HFFc6 (cell line): ENCODE measurements around the gene ANKS1A. TPM values are rescaled to one million over a fixed set of nuclear protein-coding genes. Genes with fewer than 3 reads are reported as not detected.
A peak's percentile ranks its signal among the peaks of the same experiment; 100 is the strongest.

ENCODE experiments used
- DNase-seq: peaks from one replicate; pipeline ENCODE4 v3.0.0-alpha.2; 2018
- H3K27ac Mint-ChIP-seq: 2 replicates; pipeline ENCODE4 v1.8.0; 2020; ENCODE audit warnings: mild to moderate bottlenecking, mixed read lengths
- H3K27me3 Mint-ChIP-seq: 2 replicates; pipeline ENCODE4 v1.8.0; 2021; ENCODE audit warnings: mild to moderate bottlenecking, moderate library complexity, mixed read lengths; ENCODE audit not compliant: insufficient read depth
- H3K36me3 Mint-ChIP-seq: 2 replicates; pipeline ENCODE4 v1.8.0; 2021; ENCODE audit warnings: low read depth, mixed read lengths
- H3K4me1 Mint-ChIP-seq: 2 replicates; pipeline ENCODE4 v1.8.0; 2020; ENCODE audit warnings: low read depth, mixed read lengths
- H3K4me3 Mint-ChIP-seq: 2 replicates; pipeline ENCODE4 v1.8.0; 2020; ENCODE audit warnings: mild to moderate bottlenecking, moderate library complexity, mixed read lengths
- H3K9me3 Mint-ChIP-seq: 2 replicates; pipeline ENCODE4 v1.8.0; 2020; ENCODE audit warnings: mild to moderate bottlenecking, mixed read lengths
- CTCF ChIP-seq: fragments of 200-600 bp; sonication (generic); IDR thresholded peaks from 2 replicates; pipeline ENCODE4 v1.5.0; 2021; ENCODE audit warnings: antibody characterized with exemption, mild to moderate bottlenecking
- total RNA-seq, 6 experiments: library from RNA; stranded (reverse); fragmentation: NEBNext Ultra II Directional; extraction: Animal tissue kit (Norgen Biotek cat#: 25700); gene quantifications; 2 replicates in 1 of 6; 3 replicates in 5 of 6; pipeline ENCODE4 v1.2.3, GENCODE V29; 2021

The ANKS1A gene
- total RNA-seq, 6 experiments from 2014 or later = 11.6 to 13.5 (median 13.1) TPM

- Mint-ChIP-seq H3K4me3 (no peak overlapping the region), H3K4me1 (peaks cover 34% of the 10 kb centered on the region), H3K9me3 (no peaks in the 10 kb centered on the region), H3K27ac (peak overlapping the region; percentile 38), H3K27me3 (no peaks in the 10 kb centered on the region), H3K36me3 (no peaks in the 10 kb centered on the region)
- no peak for TF ChIP-seq CTCF
- DNase-seq = no peak
These were observed 155.2 kb downstream of the ANKS1A start for GRCh38 chr6:35044145-35044745.

GRCh38 chr6:35044761-35045421, 155.8 kb downstream of the ANKS1A start:
- DNase-seq = no peak
- no peaks in the 10 kb centered on the region for H3K36me3 Mint-ChIP-seq
- no peak overlapping the region for H3K4me3 Mint-ChIP-seq
- no peak for TF ChIP-seq CTCF
- H3K27ac Mint-ChIP-seq = peak overlapping the region; percentile 38; the same call in 1 of the 2 replicates
- H3K9me3 Mint-ChIP-seq = no peaks in the 10 kb centered on the region
- H3K27me3 Mint-ChIP-seq = no peaks in the 10 kb centered on the region
- peaks cover 34% of the 10 kb centered on the region for H3K4me1 Mint-ChIP-seq

GRCh38 chr6:35046103-35046502, 157.0 kb downstream of the ANKS1A start:
- no peak for DNase-seq
- H3K36me3 Mint-ChIP-seq = no peaks in the 10 kb centered on the region
- no peak overlapping the region for H3K27ac Mint-ChIP-seq
- no peaks in the 10 kb centered on the region for H3K27me3 Mint-ChIP-seq
- H3K4me3 Mint-ChIP-seq = no peak overlapping the region
- H3K9me3 Mint-ChIP-seq = no peaks in the 10 kb centered on the region
- TF ChIP-seq CTCF = no peak
- peaks cover 34% of the 10 kb centered on the region for H3K4me1 Mint-ChIP-seq

- Mint-ChIP-seq H3K36me3 (no peaks in the 10 kb centered on the region), H3K4me1 (peaks cover 34% of the 10 kb centered on the region), H3K27ac (no peak overlapping the region), H3K4me3 (no peak overlapping the region), H3K27me3 (no peaks in the 10 kb centered on the region), H3K9me3 (no peaks in the 10 kb centered on the region)
- no peak for DNase-seq
- TF ChIP-seq CTCF = no peak
These were observed 157.8 kb downstream of the ANKS1A start for GRCh38 chr6:35046862-35047261.

GRCh38 chr6:35047265-35048011, 158.4 kb downstream of the ANKS1A start:
- Mint-ChIP-seq H3K27me3 (no peaks in the 10 kb centered on the region), H3K27ac (peak overlapping the region; percentile 37; the same call in 1 of the 2 replicates), H3K4me3 (no peak overlapping the region), H3K4me1 (peaks cover 34% of the 10 kb centered on the region), H3K9me3 (no peaks in the 10 kb centered on the region), H3K36me3 (no peaks in the 10 kb centered on the region)
- peak; percentile 39 for DNase-seq
- no peak for TF ChIP-seq CTCF
